ENCODE measurements around the gene THEMIS. TPM values are rescaled to one million over a fixed set of nuclear protein-coding genes. Genes with fewer than 3 reads are reported as not detected.

The THEMIS gene
- polyA plus RNA-seq, 1 donor from 2014 or later, result not detected

DNA sequence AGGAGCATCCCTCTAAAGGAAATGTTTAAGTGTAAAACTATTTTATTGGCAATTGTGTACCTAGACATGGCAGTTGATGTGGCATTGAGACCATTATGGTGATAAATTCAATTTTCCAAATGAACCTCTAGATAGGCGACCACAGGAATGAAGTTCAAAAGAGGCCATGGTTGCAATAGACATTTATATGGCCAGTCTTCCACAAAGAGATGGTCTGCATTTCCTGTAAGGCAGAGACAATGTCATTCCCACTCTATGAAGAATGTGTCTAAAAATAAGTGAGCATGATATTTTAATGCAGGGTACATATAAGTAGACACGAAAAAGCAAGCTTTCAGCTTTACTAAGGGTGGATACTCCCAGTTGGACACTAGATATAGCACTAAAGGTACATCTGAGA lies 40.9 kb downstream of the THEMIS start:
- Histone ChIP-seq H3K9me2 (ENCODE audit: insufficient read depth, low read length) (no peaks in the 10 kb centered on the region), H4K20me1 (ENCODE audit: insufficient read depth) (no peaks in the 10 kb centered on the region), H2AFZ (ENCODE audit: low read depth, low read length) (no peak overlapping the region), H3K4me3 (ENCODE audit: low read length) (no peak overlapping the region), H3K9ac (ENCODE audit: low read length) (no peak overlapping the region), H3K4me2 (ENCODE audit: low read length) (no peak overlapping the region), H3K27me3 (ENCODE audit: insufficient read depth, low read depth, low read length) (no peaks in the 10 kb centered on the region), H3K9me3 (ENCODE audit: low read length) (no peaks in the 10 kb centered on the region), H3K79me2 (replicated peaks; ENCODE audit: insufficient read depth, low read length) (no peaks in the 10 kb centered on the region), H3K27ac (ENCODE audit: low read length) (no peak overlapping the region), H3K36me3 (ENCODE audit: insufficient read depth, low read length) (no peaks in the 10 kb centered on the region), H3F3A (ENCODE audit: insufficient read depth, low read length, poor library complexity, severe bottlenecking) (no peaks in the 10 kb centered on the region)
- no peak for TF ChIP-seq TAF1 (IDR thresholded peaks at IDR 0.05; ENCODE audit: low read depth)
- no peak for TF ChIP-seq RAD21 (conservative IDR thresholded peaks at IDR 0.05)
- no peak for TF ChIP-seq MXI1 (conservative IDR thresholded peaks at IDR 0.05; ENCODE audit: poor library complexity, severe bottlenecking)
- TF ChIP-seq, protein P1, sequence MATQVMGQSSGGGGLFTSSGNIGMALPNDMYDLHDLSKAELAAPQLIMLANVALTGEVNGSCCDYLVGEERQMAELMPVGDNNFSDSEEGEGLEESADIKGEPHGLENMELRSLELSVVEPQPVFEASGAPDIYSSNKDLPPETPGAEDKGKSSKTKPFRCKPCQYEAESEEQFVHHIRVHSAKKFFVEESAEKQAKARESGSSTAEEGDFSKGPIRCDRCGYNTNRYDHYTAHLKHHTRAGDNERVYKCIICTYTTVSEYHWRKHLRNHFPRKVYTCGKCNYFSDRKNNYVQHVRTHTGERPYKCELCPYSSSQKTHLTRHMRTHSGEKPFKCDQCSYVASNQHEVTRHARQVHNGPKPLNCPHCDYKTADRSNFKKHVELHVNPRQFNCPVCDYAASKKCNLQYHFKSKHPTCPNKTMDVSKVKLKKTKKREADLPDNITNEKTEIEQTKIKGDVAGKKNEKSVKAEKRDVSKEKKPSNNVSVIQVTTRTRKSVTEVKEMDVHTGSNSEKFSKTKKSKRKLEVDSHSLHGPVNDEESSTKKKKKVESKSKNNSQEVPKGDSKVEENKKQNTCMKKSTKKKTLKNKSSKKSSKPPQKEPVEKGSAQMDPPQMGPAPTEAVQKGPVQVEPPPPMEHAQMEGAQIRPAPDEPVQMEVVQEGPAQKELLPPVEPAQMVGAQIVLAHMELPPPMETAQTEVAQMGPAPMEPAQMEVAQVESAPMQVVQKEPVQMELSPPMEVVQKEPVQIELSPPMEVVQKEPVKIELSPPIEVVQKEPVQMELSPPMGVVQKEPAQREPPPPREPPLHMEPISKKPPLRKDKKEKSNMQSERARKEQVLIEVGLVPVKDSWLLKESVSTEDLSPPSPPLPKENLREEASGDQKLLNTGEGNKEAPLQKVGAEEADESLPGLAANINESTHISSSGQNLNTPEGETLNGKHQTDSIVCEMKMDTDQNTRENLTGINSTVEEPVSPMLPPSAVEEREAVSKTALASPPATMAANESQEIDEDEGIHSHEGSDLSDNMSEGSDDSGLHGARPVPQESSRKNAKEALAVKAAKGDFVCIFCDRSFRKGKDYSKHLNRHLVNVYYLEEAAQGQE (IDR thresholded peaks at IDR 0.05; ENCODE audit: borderline replicate concordance), result no peak
- no peak for TF ChIP-seq CTCF (IDR thresholded peaks at IDR 0.05; ENCODE audit: poor library complexity, severe bottlenecking)
- no peak for TF ChIP-seq POLR2AphosphoS5 (IDR thresholded peaks at IDR 0.05)
- no peak for TF ChIP-seq EP300 (conservative IDR thresholded peaks at IDR 0.05; ENCODE audit: poor library complexity, severe bottlenecking)
- TF ChIP-seq EZH2 (IDR thresholded peaks at IDR 0.05; ENCODE audit: borderline replicate concordance, insufficient read depth, low read length, poor library complexity, severe bottlenecking), result no peak
- no peak for TF ChIP-seq SMC3 (conservative IDR thresholded peaks at IDR 0.05; ENCODE audit: poor library complexity)

- Histone ChIP-seq H3K27ac (ENCODE audit: low read length) (peak overlapping the region; percentile 17), H3K79me2 (replicated peaks; ENCODE audit: insufficient read depth, low read length) (no peaks in the 10 kb centered on the region), H3K9me2 (ENCODE audit: insufficient read depth, low read length) (no peaks in the 10 kb centered on the region), H3K36me3 (ENCODE audit: insufficient read depth, low read length) (no peaks in the 10 kb centered on the region), H4K20me1 (ENCODE audit: insufficient read depth) (no peaks in the 10 kb centered on the region), H2AFZ (ENCODE audit: low read depth, low read length) (no peak overlapping the region), H3K4me3 (ENCODE audit: low read length) (no peak overlapping the region), H3K27me3 (ENCODE audit: insufficient read depth, low read depth, low read length) (no peaks in the 10 kb centered on the region), H3K4me2 (ENCODE audit: low read length) (no peak overlapping the region), H3K9me3 (ENCODE audit: low read length) (no peaks in the 10 kb centered on the region), H3K9ac (ENCODE audit: low read length) (no peak overlapping the region), H3F3A (ENCODE audit: insufficient read depth, low read length, poor library complexity, severe bottlenecking) (no peaks in the 10 kb centered on the region)
- TF ChIP-seq SMC3 (conservative IDR thresholded peaks at IDR 0.05; ENCODE audit: poor library complexity), result no peak
- TF ChIP-seq CTCF (IDR thresholded peaks at IDR 0.05; ENCODE audit: poor library complexity, severe bottlenecking), result peak; percentile 26
- peak; percentile 19 for TF ChIP-seq POLR2AphosphoS5 (IDR thresholded peaks at IDR 0.05)
- no peak for TF ChIP-seq EZH2 (IDR thresholded peaks at IDR 0.05; ENCODE audit: borderline replicate concordance, insufficient read depth, low read length, poor library complexity, severe bottlenecking)
- no peak for TF ChIP-seq RAD21 (conservative IDR thresholded peaks at IDR 0.05)
- no peak for TF ChIP-seq TAF1 (IDR thresholded peaks at IDR 0.05; ENCODE audit: low read depth)
Measured at GRCh38 chr6:127858727-127859391, 42.0 kb downstream of the THEMIS start.

All from neural cell (in vitro differentiated cells).